Epidermal melanocyte (primary cell): Measurements from ENCODE around the gene GNG2.

ENCODE experiments used
- DNase-seq: peaks from one replicate; pipeline ENCODE4 v3.0.0; 2011; ENCODE audit warnings: low spot score; ENCODE audit not compliant: insufficient read length

GNG2 gene

DNA sequence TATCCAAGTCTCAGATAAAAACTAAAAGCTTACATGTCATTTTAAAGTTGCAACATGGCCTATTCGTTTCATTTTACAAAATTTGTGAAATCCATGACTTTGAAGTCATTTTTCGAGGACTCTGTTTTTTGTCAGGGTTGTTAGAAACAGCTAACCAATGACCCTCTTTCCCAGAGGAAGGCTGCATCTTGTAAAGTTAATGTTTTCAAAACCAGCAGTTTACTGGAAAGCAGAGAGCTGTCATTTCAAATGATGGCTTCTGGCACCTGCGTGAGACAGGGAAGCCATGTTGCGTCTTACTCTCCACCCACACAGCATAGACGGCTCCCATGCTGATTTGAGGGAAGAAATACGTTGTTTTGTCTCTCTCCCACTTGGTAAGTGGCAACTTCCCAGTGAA is 78.8 kb downstream of the GNG2 start:
- DNase-seq, result no peak

DNA sequence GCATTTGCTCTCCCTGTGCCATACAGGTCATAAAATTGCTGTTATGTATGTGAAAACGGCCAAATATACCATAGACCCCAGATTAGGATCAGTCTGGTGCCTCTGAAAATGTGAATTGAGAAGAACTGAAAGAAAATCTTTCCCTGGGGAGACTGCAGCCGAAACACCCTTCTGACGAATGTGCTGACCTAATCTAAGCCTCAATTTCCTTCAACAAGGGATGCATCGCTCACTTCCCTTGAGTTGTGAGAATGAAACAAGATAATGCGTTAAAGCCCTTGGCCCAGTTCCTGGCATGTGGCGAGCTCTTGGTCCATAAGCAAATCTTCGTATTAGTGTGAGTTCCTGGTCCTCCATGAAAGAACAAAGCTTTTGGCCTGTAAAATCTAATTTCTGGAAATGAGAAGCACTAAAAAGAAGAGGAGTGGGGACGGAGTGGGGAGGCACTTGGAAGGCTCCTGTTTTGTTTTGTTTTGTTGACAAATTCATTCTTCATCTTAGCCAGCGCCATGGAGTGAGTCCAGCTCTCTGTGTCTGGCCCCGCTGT is 79.4 kb downstream of the GNG2 start:
- DNase-seq, result no peak

- no peak for DNase-seq
Observed at GRCh38 chr14:51942971-51943370, 82.6 kb downstream of the GNG2 start.

DNA sequence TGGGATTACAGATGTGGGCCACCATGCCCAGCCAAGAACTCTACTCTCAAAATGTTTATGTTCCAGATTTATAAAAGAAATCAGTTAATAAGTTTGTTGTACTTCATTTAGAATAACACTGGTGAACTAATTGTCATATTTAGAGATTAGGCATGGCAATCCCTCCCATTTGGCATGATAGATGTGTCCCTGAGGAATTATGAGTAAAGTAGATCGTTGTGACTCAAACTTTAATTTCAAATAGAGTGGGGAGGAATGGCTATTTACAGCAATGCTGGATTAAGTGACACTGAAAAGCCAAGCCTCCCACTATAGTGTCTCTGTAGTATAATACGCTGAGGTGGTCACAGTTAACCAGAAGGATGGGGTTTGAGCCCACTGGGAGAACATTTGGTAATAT is 89.6 kb downstream of the GNG2 start:
- DNase-seq, result no peak

DNA sequence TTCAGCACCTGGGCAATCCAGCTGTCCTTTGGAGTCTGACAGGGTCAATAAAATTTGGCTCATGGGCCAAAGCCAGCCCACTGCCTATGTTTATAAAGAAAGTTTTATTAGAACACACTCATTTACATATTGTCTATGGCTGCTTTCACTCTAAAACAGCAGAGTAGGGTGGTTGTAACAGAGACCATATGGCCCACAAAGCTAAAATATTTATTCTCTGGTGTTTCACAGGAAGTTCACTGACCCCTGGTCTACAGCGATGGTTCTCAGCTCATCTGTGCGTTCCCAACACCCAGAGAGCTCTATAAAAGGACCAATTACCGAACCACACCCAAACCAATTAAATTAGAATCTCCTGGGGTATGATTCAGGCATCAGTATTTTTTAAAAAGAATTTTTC is 91.2 kb downstream of the GNG2 start:
- no peak for DNase-seq

GRCh38 chr14:51954031-51954430 is 93.6 kb downstream of the GNG2 start:
- peak; percentile 50 for DNase-seq

- DNase-seq, result no peak
Observed at GRCh38 chr14:51954657-51955056, 94.2 kb downstream of the GNG2 start.

- no peak for DNase-seq
Observed at GRCh38 chr14:51957950-51958349, 97.5 kb downstream of the GNG2 start.

GRCh38 chr14:51959928-51960327 is 99.5 kb downstream of the GNG2 start:
- no peak for DNase-seq

GRCh38 chr14:51960866-51961265 is 100.5 kb downstream of the GNG2 start:
- no peak for DNase-seq

DNA sequence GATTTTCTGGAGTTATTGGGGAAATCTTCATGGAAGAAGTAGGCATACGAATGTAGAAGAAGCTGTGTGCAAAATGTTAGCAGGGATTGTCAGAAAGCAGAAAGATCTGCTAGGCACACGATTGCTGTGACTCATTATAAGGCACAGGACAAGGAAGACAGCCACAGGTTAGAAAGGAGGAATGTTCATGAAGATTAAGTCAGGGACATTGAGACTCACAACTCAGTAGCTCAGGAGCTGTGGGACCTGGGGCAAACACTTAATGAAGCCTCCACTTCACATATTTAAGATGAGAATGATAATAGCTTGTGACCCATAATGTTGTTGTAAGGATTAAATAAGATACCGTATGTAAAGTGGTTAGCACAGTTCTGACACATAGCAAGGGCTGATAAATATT is 102.3 kb downstream of the GNG2 start:
- DNase-seq, result no peak

- peak; percentile 18 for DNase-seq
Observed at GRCh38 chr14:51963286-51963685, 102.9 kb downstream of the GNG2 start.

GRCh38 chr14:51967521-51967920 is 107.1 kb downstream of the GNG2 start:
- DNase-seq, result no peak

DNA sequence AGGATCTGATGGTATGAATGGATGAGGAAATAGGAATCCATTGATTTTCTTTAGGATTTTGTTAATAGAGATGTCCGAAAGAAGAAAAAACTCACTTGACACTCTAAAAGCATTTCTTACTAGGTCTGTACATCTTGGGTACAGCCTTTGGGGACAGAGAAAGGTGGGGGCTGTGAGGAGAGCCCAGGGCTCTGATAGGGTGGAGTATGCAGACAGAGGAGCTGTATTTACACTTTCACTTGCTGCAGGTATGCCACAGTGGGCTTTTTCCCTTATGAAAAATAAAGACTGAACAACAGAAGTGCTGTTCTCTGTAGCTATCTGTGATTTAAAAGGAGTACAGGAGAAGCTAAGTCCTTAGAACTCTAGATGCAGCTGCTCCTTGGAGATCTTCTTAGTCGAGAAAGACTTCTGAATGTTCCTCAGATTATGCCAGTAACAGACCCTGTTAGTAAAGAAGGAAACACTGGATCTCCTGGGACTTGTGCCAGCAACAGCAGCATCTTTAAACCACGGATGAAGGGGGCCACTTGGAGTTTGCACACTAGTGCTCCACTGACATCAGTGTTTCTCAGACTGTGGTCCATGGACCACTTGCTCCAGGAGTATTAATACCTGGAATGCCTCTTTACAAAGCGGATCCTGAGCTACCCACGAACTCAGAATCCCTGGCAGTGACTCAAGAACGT is 109.6 kb downstream of the GNG2 start:
- no peak for DNase-seq

- no peak for DNase-seq
Observed at GRCh38 chr14:51972566-51972965, 112.2 kb downstream of the GNG2 start.

- no peak for DNase-seq
Observed at GRCh38 chr14:51977075-51977474, 116.7 kb downstream of the GNG2 start.

GRCh38 chr14:51978681-51979085 is 118.3 kb downstream of the GNG2 start:
- no peak for DNase-seq

GRCh38 chr14:51979088-51979709 is 118.8 kb downstream of the GNG2 start:
- DNase-seq, result peak; percentile 82

- DNase-seq, result no peak
Observed at GRCh38 chr14:51981218-51981854, 120.9 kb downstream of the GNG2 start.

- no peak for DNase-seq
Observed at GRCh38 chr14:51988221-51988620, 127.8 kb downstream of the GNG2 start.

- DNase-seq, result peak; percentile 79
Observed at GRCh38 chr14:51989293-51990234, 129.2 kb downstream of the GNG2 start, which contains the start of gene RTRAF. TSS of gene RTRAF (plus strand) at chr14:51989546. CDS start at chr14:51989640, 94 bp downstream.
